GM12878 (cell line): ENCODE results near the gene CARF. TPM values are rescaled to one million over a fixed set of nuclear protein-coding genes. Genes with fewer than 3 reads are reported as not detected.

Source experiments
- ATAC-seq: fragments of 200-7000 bp; cut with Tn5 transposase; 3 replicates; pipeline ENCODE4 v1.9.1; 2020; ENCODE audit warnings: mild to moderate bottlenecking, moderate library complexity
- BruUV-seq: library from RNA; stranded (reverse); fragments of 400-500 nt; replicated peaks from 2 replicates; lab custom pipeline; 2021; lab: Mats Ljungman, UMichigan
- CTCF ChIA-PET: fragments of 300-600 bp; sonication (Branson Sonifier 250); formaldehyde crosslinking; extraction: SDS; loops from one replicate; lab custom pipeline; 2021; ENCODE audit warnings: inconsistent platforms; lab: Yijun Ruan, JAX
- POLR2A ChIA-PET: fragments of 350-600 bp; formaldehyde crosslinking; extraction: SDS; loops from one replicate; lab custom pipeline; 2021; ENCODE audit warnings: inconsistent platforms; lab: Charles Lee
- RAD21 ChIA-PET: fragments of 300-600 bp; sonication (Branson Sonifier 250); formaldehyde crosslinking; loops from one replicate; lab custom pipeline; 2023; ENCODE audit warnings: antibody characterized with exemption; ENCODE audit not compliant: unreplicated experiment; lab: Charles Lee
- SMC1A ChIA-PET: fragments of 300-600 bp; sonication (Branson Sonifier 250); formaldehyde crosslinking; loops from one replicate; lab custom pipeline; 2023; ENCODE audit not compliant: unreplicated experiment, uncharacterized antibody; lab: Charles Lee
- DNase-seq: peaks from one replicate; pipeline ENCODE4 v3.0.0-alpha.2; 2011; ENCODE audit warnings: low read depth, low spot score
- FAIRE-seq: peaks from 3 replicates; lab custom pipeline; 2011; peaks lifted over from hg19 to GRCh38; lab: Jason Lieb, UNC
- H2AFZ ChIP-seq: 2 replicates; pipeline ENCODE4 v1.6.0; 2011; ENCODE audit warnings: low read depth, low read length, control low read depth; ENCODE audit not compliant: control insufficient read depth
- H3K27ac ChIP-seq: 2 replicates; pipeline ENCODE4 v1.5.1; 2011; ENCODE audit warnings: control low read depth; ENCODE audit not compliant: control insufficient read depth, insufficient read depth
- H3K27me3 ChIP-seq, 2 experiments: replicated peaks in 1 of 2; 2 replicates each; pipeline versions ENCODE4 v1.6.0 to v1.6.1; 2011; ENCODE audit warnings: low read length in 1 of 2; ENCODE audit not compliant: control insufficient read depth in 2 of 2, insufficient read depth in 2 of 2
- H3K36me3 ChIP-seq, 2 experiments: 2 replicates each; pipeline ENCODE4 v1.5.1; 2011; ENCODE audit warnings: low read length in 1 of 2; ENCODE audit not compliant: control insufficient read depth in 2 of 2, insufficient read depth in 2 of 2
- H3K4me1 ChIP-seq: 2 replicates; pipeline ENCODE4 v1.6.1; 2011; ENCODE audit warnings: mild to moderate bottlenecking, low read length, moderate library complexity, mixed read lengths; ENCODE audit not compliant: control insufficient read depth, insufficient read depth
- H3K4me2 ChIP-seq: 2 replicates; pipeline ENCODE4 v1.6.0; 2011; ENCODE audit warnings: control low read depth; ENCODE audit not compliant: control insufficient read depth, insufficient read depth
- H3K4me3 ChIP-seq: fragments of 200-600 bp; sonication (generic); 2 replicates; pipeline ENCODE4 v1.5.1; 2016
- H3K79me2 ChIP-seq: 2 replicates; pipeline ENCODE4 v1.6.0; 2011; ENCODE audit warnings: low read length; ENCODE audit not compliant: control insufficient read depth, insufficient read depth
- H3K9ac ChIP-seq: 2 replicates; pipeline ENCODE4 v1.8.0; 2011; ENCODE audit warnings: low read length, control low read depth, mixed read lengths; ENCODE audit not compliant: control insufficient read depth, insufficient read depth
- H3K9me3 ChIP-seq: replicated peaks from 3 replicates; pipeline ENCODE4 v1.5.1; 2011; ENCODE audit warnings: mild to moderate bottlenecking, low read length; ENCODE audit not compliant: control insufficient read depth, insufficient read depth
- H4K20me1 ChIP-seq: 2 replicates; pipeline ENCODE4 v1.6.0; 2011; ENCODE audit not compliant: control insufficient read depth, insufficient read depth
- BCL3 ChIP-seq: IDR thresholded peaks from 2 replicates; pipeline ENCODE4 v1.6.1; 2011; ENCODE audit warnings: borderline replicate concordance, low read depth, mild to moderate bottlenecking, moderate library complexity, low read length; ENCODE audit not compliant: insufficient read depth, poor library complexity, severe bottlenecking
- CHD4 ChIP-seq: fragments of 200-600 bp; sonication (generic); IDR thresholded peaks from 2 replicates; pipeline ENCODE4 v1.6.1; 2016; ENCODE audit warnings: mild to moderate bottlenecking
- DPF2 ChIP-seq: fragments of 450-650 bp; IDR thresholded peaks from 2 replicates; pipeline ENCODE4 v1.6.1; 2017; ENCODE audit warnings: mild to moderate bottlenecking
- FOXK2 ChIP-seq: fragments of 450-650 bp; IDR thresholded peaks from 2 replicates; pipeline ENCODE4 v1.6.1; 2017; ENCODE audit warnings: mild to moderate bottlenecking, moderate library complexity
- KLF5 ChIP-seq: fragments of 450-650 bp; IDR thresholded peaks from 2 replicates; pipeline ENCODE4 v1.6.1; 2014; ENCODE audit warnings: mild to moderate bottlenecking; ENCODE audit not compliant: partially characterized antibody
- MYB ChIP-seq: fragments of 150-350 bp; IDR thresholded peaks from 2 replicates; pipeline ENCODE4 v1.6.1; 2014; ENCODE audit warnings: mild to moderate bottlenecking, low read depth, low read length, borderline replicate concordance
- MYC ChIP-seq: IDR thresholded peaks from 2 replicates; pipeline ENCODE4 v1.6.1; 2011; ENCODE audit warnings: mild to moderate bottlenecking, low read length, moderate library complexity, inconsistent platforms; ENCODE audit not compliant: insufficient read depth, insufficient replicate concordance, insufficient read length, severe bottlenecking
- NFYB ChIP-seq: IDR thresholded peaks from 2 replicates; pipeline ENCODE4 v1.6.1; 2011; ENCODE audit warnings: low read depth, mild to moderate bottlenecking, low read length, improper control_type of control experiment, moderate library complexity; ENCODE audit not compliant: insufficient read depth
- NR2F1 ChIP-seq: fragments of 450-650 bp; conservative IDR thresholded peaks from 2 replicates; pipeline ENCODE4 v1.6.1; 2017; ENCODE audit warnings: mild to moderate bottlenecking
- POLR2A ChIP-seq: IDR thresholded peaks from 2 replicates; pipeline ENCODE4 v1.6.1; 2011; ENCODE audit warnings: low read depth, mild to moderate bottlenecking, low read length
- RELA ChIP-seq: fragments of 450-650 bp; IDR thresholded peaks from 2 replicates; pipeline ENCODE4 v1.8.0; 2014; ENCODE audit warnings: borderline replicate concordance; ENCODE audit not compliant: partially characterized antibody
- SP1 ChIP-seq: IDR thresholded peaks from one replicate; pipeline ENCODE4 v1.6.1; 2011; ENCODE audit warnings: low read depth, low read length
- SREBF1 ChIP-seq: IDR thresholded peaks from 2 replicates; pipeline ENCODE4 v1.6.1; 2012; ENCODE audit warnings: mild to moderate bottlenecking, low read length
- STAT3 ChIP-seq: IDR thresholded peaks from 2 replicates; pipeline ENCODE4 v1.6.1; 2011; ENCODE audit warnings: low read depth, low read length, improper control_type of control experiment
- ZNF217 ChIP-seq: fragments of 450-650 bp; IDR thresholded peaks from 2 replicates; pipeline ENCODE4 v1.6.1; 2017; ENCODE audit warnings: antibody characterized with exemption, mild to moderate bottlenecking
- WGBS: methylation state at CpG from one replicate; pipeline ENCODE4 v1.1.6; 2016; ENCODE audit warnings: low lambda C conversion rate; ENCODE audit not compliant: insufficient replicate concordance, insufficient coverage; ENCODE audit errors: missing lambda C conversion rate; 5-methylcytosine and 5-hydroxymethylcytosine counted together
- in situ Hi-C: fragments of 300-500 bp; cut with MboI; formaldehyde crosslinking; loops from 9 replicates; pipeline ENCODE4 v1.14.3; 2018; ENCODE audit warnings: mixed read lengths
- intact Hi-C: fragments of 100-400 bp; cut with micrococcal nuclease; formaldehyde crosslinking; loops from one replicate; pipeline ENCODE4 v1.14.2; 2022; ENCODE audit not compliant: unreplicated experiment
- polyA plus RNA-seq, 11 experiments: library from polyadenylated mRNA; depleted of rRNA in 4 of 11; unstranded in 6 of 11; stranded (reverse) in 5 of 11; fragments of >200 nt; fragmentation: Nextera tagmentation in 4 of 11; fragmentation: Illumina TruSeq in 1 of 11; extraction: Ambion mirVana in 4 of 11; extraction: Trizol in 1 of 11; gene quantifications; 1 replicate in 1 of 11; 2 replicates in 10 of 11; pipeline versions ENCODE4 v1.2.1 to v1.2.3, GENCODE V29; 2011 to 2016; ENCODE audit warnings: inconsistent platforms in 2 of 11, missing spikeins in 2 of 11, low read depth in 1 of 11
- total RNA-seq, 4 experiments: library from RNA; depleted of rRNA in 3 of 4; stranded (reverse); fragments of >200 nt in 3 of 4; fragmentation: Illumina TruSeq in 1 of 4; extraction: Trizol in 1 of 4; gene quantifications; 2 replicates each; pipeline versions ENCODE4 v1.2.1 to v1.2.3, GENCODE V29; 2013 to 2021
- TF ChIP-seq, protein P1 (sequence below): fragments of 450-650 bp; IDR thresholded peaks from 2 replicates; pipeline ENCODE4 v1.6.1; 2018; ENCODE audit warnings: borderline replicate concordance, mild to moderate bottlenecking; ENCODE audit not compliant: partially characterized antibody

CARF gene
- total and polyA plus RNA-seq, 10 of the 15 experiments (the other 5 are each of a cell fraction or from before 2014, with no cell fraction given): 1.8 to 11.5 (median 6.9) TPM

DNA sequence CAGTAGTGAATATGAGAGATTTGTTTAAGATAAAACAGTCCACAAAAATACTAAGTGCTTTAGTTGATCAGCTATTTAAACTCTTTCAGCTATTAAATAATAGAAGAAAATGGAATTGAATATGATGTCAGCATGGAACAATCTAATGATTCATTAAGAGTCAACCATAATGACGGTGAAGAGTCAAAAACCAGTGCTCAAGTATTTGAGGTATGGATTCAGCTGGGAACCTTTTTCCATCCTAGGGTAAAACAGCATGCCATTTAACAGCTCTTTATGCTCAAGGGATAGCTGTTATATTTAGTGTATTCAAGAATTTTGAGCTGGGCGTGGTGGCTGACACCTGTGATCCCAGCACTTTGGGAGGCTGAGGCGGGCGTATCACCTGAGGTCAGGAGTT, 29.7 kb downstream of the CARF start:
- no peaks in the 10 kb centered on the region for H3K79me2 ChIP-seq
- H3K4me1 ChIP-seq: no peaks in the 10 kb centered on the region
- WGBS: 96% methylated on average over 4 of the region's 4 CpGs
- no TSS peak for BruUV-seq
- DNase-seq: no peak
- POLR2A ChIA-PET: no interaction called here
- no peak for ATAC-seq
- RAD21 ChIA-PET: no interaction called here
- 0 out of 3 replicates have a peak, but pooled peaks cover 2% of the 10 kb centered on the region for H3K9me3 ChIP-seq
- intact Hi-C loops: no loop called here
- H3K9ac ChIP-seq: no peak overlapping the region
- H3K36me3 ChIP-seq: no peaks in the 10 kb centered on the region; a peak in 1 of 4 replicates
- no peak overlapping the region for H3K4me3 ChIP-seq
- no peak overlapping the region for H3K4me2 ChIP-seq
- TF ChIP-seq SREBF1 (no peak), DPF2 (no peak), BCL3 (no peak), NFYB (no peak), MYC (no peak), RELA (no peak), SP1 (no peak), POLR2A (no peak), STAT3 (no peak), MYB (no peak), ZNF217 (no peak), KLF5 (no peak), CHD4 (no peak), NR2F1 (no peak), FOXK2 (no peak)
- TF ChIP-seq, protein P1, sequence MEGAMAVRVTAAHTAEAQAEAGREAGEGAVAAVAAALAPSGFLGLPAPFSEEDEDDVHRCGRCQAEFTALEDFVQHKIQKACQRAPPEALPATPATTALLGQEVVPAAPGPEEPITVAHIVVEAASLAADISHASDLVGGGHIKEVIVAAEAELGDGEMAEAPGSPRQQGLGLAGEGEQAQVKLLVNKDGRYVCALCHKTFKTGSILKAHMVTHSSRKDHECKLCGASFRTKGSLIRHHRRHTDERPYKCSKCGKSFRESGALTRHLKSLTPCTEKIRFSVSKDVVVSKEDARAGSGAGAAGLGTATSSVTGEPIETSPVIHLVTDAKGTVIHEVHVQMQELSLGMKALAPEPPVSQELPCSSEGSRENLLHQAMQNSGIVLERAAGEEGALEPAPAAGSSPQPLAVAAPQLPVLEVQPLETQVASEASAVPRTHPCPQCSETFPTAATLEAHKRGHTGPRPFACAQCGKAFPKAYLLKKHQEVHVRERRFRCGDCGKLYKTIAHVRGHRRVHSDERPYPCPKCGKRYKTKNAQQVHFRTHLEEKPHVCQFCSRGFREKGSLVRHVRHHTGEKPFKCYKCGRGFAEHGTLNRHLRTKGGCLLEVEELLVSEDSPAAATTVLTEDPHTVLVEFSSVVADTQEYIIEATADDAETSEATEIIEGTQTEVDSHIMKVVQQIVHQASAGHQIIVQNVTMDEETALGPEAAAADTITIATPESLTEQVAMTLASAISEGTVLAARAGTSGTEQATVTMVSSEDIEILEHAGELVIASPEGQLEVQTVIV: no peak
- no peak for FAIRE-seq
- H3K27ac ChIP-seq: no peak overlapping the region
- SMC1A ChIA-PET: interaction anchor here (1.0 kb wide), 1 partner anchor 137 kb away, joined by 4 read pairs; no protein-coding TSS in a partner anchor
- CTCF ChIA-PET: interaction anchor here (0.8 to 1.1 kb wide), 2 partner anchors 13 to 20 kb away, joined by 3 to 4 read pairs; no protein-coding TSS in a partner anchor
- no peaks in the 10 kb centered on the region for H4K20me1 ChIP-seq
- H3K27me3 ChIP-seq: no peaks in the 10 kb centered on the region
- in situ Hi-C loops: no loop called here
- no peak overlapping the region for H2AFZ ChIP-seq
